GM12878 (cell line): ENCODE data around the gene PGBD5. TPM values are rescaled to one million over a fixed set of nuclear protein-coding genes. Genes with fewer than 3 reads are reported as not detected.

ENCODE experiments used
- ATAC-seq: fragments of 200-7000 bp; cut with Tn5 transposase; 3 replicates; pipeline ENCODE4 v1.9.1; 2020; ENCODE audit warnings: mild to moderate bottlenecking, moderate library complexity
- BruUV-seq: library from RNA; stranded (reverse); fragments of 400-500 nt; replicated peaks from 2 replicates; lab custom pipeline; 2021; lab: Mats Ljungman, UMichigan
- CTCF ChIA-PET: fragments of 300-600 bp; sonication (Branson Sonifier 250); formaldehyde crosslinking; extraction: SDS; loops from one replicate; lab custom pipeline; 2021; ENCODE audit warnings: inconsistent platforms; lab: Yijun Ruan, JAX
- POLR2A ChIA-PET: fragments of 350-600 bp; formaldehyde crosslinking; extraction: SDS; loops from one replicate; lab custom pipeline; 2021; ENCODE audit warnings: inconsistent platforms; lab: Charles Lee
- RAD21 ChIA-PET: fragments of 300-600 bp; sonication (Branson Sonifier 250); formaldehyde crosslinking; loops from one replicate; lab custom pipeline; 2023; ENCODE audit warnings: antibody characterized with exemption; ENCODE audit not compliant: unreplicated experiment; lab: Charles Lee
- SMC1A ChIA-PET: fragments of 300-600 bp; sonication (Branson Sonifier 250); formaldehyde crosslinking; loops from one replicate; lab custom pipeline; 2023; ENCODE audit not compliant: unreplicated experiment, uncharacterized antibody; lab: Charles Lee
- DNase-seq: peaks from one replicate; pipeline ENCODE4 v3.0.0-alpha.2; 2011; ENCODE audit warnings: low read depth, low spot score
- FAIRE-seq: peaks from 3 replicates; lab custom pipeline; 2011; peaks lifted over from hg19 to GRCh38; lab: Jason Lieb, UNC
- H2AFZ ChIP-seq: 2 replicates; pipeline ENCODE4 v1.6.0; 2011; ENCODE audit warnings: low read depth, low read length, control low read depth; ENCODE audit not compliant: control insufficient read depth
- H3K27ac ChIP-seq: 2 replicates; pipeline ENCODE4 v1.5.1; 2011; ENCODE audit warnings: control low read depth; ENCODE audit not compliant: control insufficient read depth, insufficient read depth
- H3K27me3 ChIP-seq, 2 experiments: replicated peaks in 1 of 2; 2 replicates each; pipeline versions ENCODE4 v1.6.0 to v1.6.1; 2011; ENCODE audit warnings: low read length in 1 of 2; ENCODE audit not compliant: control insufficient read depth in 2 of 2, insufficient read depth in 2 of 2
- H3K36me3 ChIP-seq, 2 experiments: 2 replicates each; pipeline ENCODE4 v1.5.1; 2011; ENCODE audit warnings: low read length in 1 of 2; ENCODE audit not compliant: control insufficient read depth in 2 of 2, insufficient read depth in 2 of 2
- H3K4me1 ChIP-seq: 2 replicates; pipeline ENCODE4 v1.6.1; 2011; ENCODE audit warnings: mild to moderate bottlenecking, low read length, moderate library complexity, mixed read lengths; ENCODE audit not compliant: control insufficient read depth, insufficient read depth
- H3K4me2 ChIP-seq: 2 replicates; pipeline ENCODE4 v1.6.0; 2011; ENCODE audit warnings: control low read depth; ENCODE audit not compliant: control insufficient read depth, insufficient read depth
- H3K4me3 ChIP-seq: fragments of 200-600 bp; sonication (generic); 2 replicates; pipeline ENCODE4 v1.5.1; 2016
- H3K79me2 ChIP-seq: 2 replicates; pipeline ENCODE4 v1.6.0; 2011; ENCODE audit warnings: low read length; ENCODE audit not compliant: control insufficient read depth, insufficient read depth
- H3K9ac ChIP-seq: 2 replicates; pipeline ENCODE4 v1.8.0; 2011; ENCODE audit warnings: low read length, control low read depth, mixed read lengths; ENCODE audit not compliant: control insufficient read depth, insufficient read depth
- H3K9me3 ChIP-seq: replicated peaks from 3 replicates; pipeline ENCODE4 v1.5.1; 2011; ENCODE audit warnings: mild to moderate bottlenecking, low read length; ENCODE audit not compliant: control insufficient read depth, insufficient read depth
- H4K20me1 ChIP-seq: 2 replicates; pipeline ENCODE4 v1.6.0; 2011; ENCODE audit not compliant: control insufficient read depth, insufficient read depth
- ATF7 ChIP-seq: fragments of 450-650 bp; IDR thresholded peaks from 2 replicates; pipeline ENCODE4 v1.6.1; 2016; ENCODE audit warnings: low read depth, mild to moderate bottlenecking
- CHD1 ChIP-seq: IDR thresholded peaks from 2 replicates; pipeline ENCODE4 v1.6.1; 2012; ENCODE audit warnings: low read depth, low read length, improper control_type of control experiment
- CHD4 ChIP-seq: fragments of 200-600 bp; sonication (generic); IDR thresholded peaks from 2 replicates; pipeline ENCODE4 v1.6.1; 2016; ENCODE audit warnings: mild to moderate bottlenecking
- EED ChIP-seq: sonication (generic); IDR thresholded peaks from 2 replicates; pipeline ENCODE4 v1.6.1; 2016; ENCODE audit warnings: antibody characterized with exemption, low read depth
- ETV6 ChIP-seq, 2 experiments: fragments of 450-650 bp in 1 of 2; IDR thresholded peaks in 1 of 2; conservative IDR thresholded peaks in 1 of 2; 2 replicates each; pipeline ENCODE4 v1.6.1; 2014; ENCODE audit warnings: antibody characterized with exemption in 1 of 2, borderline replicate concordance in 1 of 2, low read depth in 1 of 2, mild to moderate bottlenecking in 1 of 2, moderate library complexity in 1 of 2
- FOS ChIP-seq: IDR thresholded peaks from 3 replicates; pipeline ENCODE4 v1.6.1; 2011; ENCODE audit warnings: borderline replicate concordance; ENCODE audit not compliant: insufficient read length; ENCODE audit errors: extremely low read depth
- GABPA ChIP-seq: IDR thresholded peaks from 2 replicates; pipeline ENCODE4 v1.6.1; 2014; ENCODE audit warnings: antibody characterized with exemption, low read depth, mild to moderate bottlenecking, inconsistent platforms
- IKZF2 ChIP-seq, 2 experiments: fragments of 450-650 bp; IDR thresholded peaks; 2 replicates each; pipeline ENCODE4 v1.6.1; 2017; ENCODE audit warnings: mild to moderate bottlenecking in 2 of 2, moderate library complexity in 2 of 2
- RAD21 ChIP-seq: IDR thresholded peaks from 2 replicates; pipeline ENCODE4 v1.6.1; 2011; ENCODE audit warnings: mild to moderate bottlenecking, low read depth, low read length, moderate library complexity; ENCODE audit not compliant: insufficient read depth
- RAD51 ChIP-seq: fragments of 450-650 bp; IDR thresholded peaks from 2 replicates; pipeline ENCODE4 v1.6.1; 2016; ENCODE audit warnings: moderate library complexity, mild to moderate bottlenecking, inconsistent platforms
- SMC3 ChIP-seq: IDR thresholded peaks from 2 replicates; pipeline ENCODE4 v1.6.1; 2011; ENCODE audit warnings: low read length, improper control_type of control experiment, borderline replicate concordance
- SP1 ChIP-seq: IDR thresholded peaks from one replicate; pipeline ENCODE4 v1.6.1; 2011; ENCODE audit warnings: low read depth, low read length
- YY1 ChIP-seq: IDR thresholded peaks from 2 replicates; pipeline ENCODE4 v1.6.1; 2011; ENCODE audit warnings: low read depth, mild to moderate bottlenecking, low read length
- ZNF207 ChIP-seq: fragments of 450-650 bp; IDR thresholded peaks from 2 replicates; pipeline ENCODE4 v1.6.1; 2014; ENCODE audit warnings: antibody characterized with exemption, mild to moderate bottlenecking, borderline replicate concordance
- ZNF274 ChIP-seq: IDR thresholded peaks from one replicate; pipeline ENCODE4 v1.8.0; 2011; ENCODE audit not compliant: insufficient read length, insufficient read depth
- WGBS: methylation state at CpG from one replicate; pipeline ENCODE4 v1.1.6; 2016; ENCODE audit warnings: low lambda C conversion rate; ENCODE audit not compliant: insufficient replicate concordance, insufficient coverage; ENCODE audit errors: missing lambda C conversion rate; 5-methylcytosine and 5-hydroxymethylcytosine counted together
- in situ Hi-C: fragments of 300-500 bp; cut with MboI; formaldehyde crosslinking; loops from 9 replicates; pipeline ENCODE4 v1.14.3; 2018; ENCODE audit warnings: mixed read lengths
- intact Hi-C: fragments of 100-400 bp; cut with micrococcal nuclease; formaldehyde crosslinking; loops from one replicate; pipeline ENCODE4 v1.14.2; 2022; ENCODE audit not compliant: unreplicated experiment
- polyA plus RNA-seq, 11 experiments: library from polyadenylated mRNA; depleted of rRNA in 4 of 11; unstranded in 6 of 11; stranded (reverse) in 5 of 11; fragments of >200 nt; fragmentation: Nextera tagmentation in 4 of 11; fragmentation: Illumina TruSeq in 1 of 11; extraction: Ambion mirVana in 4 of 11; extraction: Trizol in 1 of 11; gene quantifications; 1 replicate in 1 of 11; 2 replicates in 10 of 11; pipeline versions ENCODE4 v1.2.1 to v1.2.3, GENCODE V29; 2011 to 2016; ENCODE audit warnings: inconsistent platforms in 2 of 11, missing spikeins in 2 of 11, low read depth in 1 of 11
- total RNA-seq, 4 experiments: library from RNA; depleted of rRNA in 3 of 4; stranded (reverse); fragments of >200 nt in 3 of 4; fragmentation: Illumina TruSeq in 1 of 4; extraction: Trizol in 1 of 4; gene quantifications; 2 replicates each; pipeline versions ENCODE4 v1.2.1 to v1.2.3, GENCODE V29; 2013 to 2021
- TF ChIP-seq, protein P1 (sequence below): fragments of 150-350 bp; IDR thresholded peaks from 2 replicates; pipeline ENCODE4 v1.6.1; 2014; ENCODE audit warnings: mild to moderate bottlenecking, low read depth, low read length
- TF ChIP-seq, protein P2 (sequence below): fragments of 450-650 bp; IDR thresholded peaks from 2 replicates; pipeline ENCODE4 v1.6.1; 2017; ENCODE audit warnings: borderline replicate concordance
- TF ChIP-seq, protein P3 (sequence below): fragments of 450-650 bp; IDR thresholded peaks from 2 replicates; pipeline ENCODE4 v1.6.1; 2016; ENCODE audit warnings: mild to moderate bottlenecking
- TF ChIP-seq, protein P4 (sequence below): fragments of 450-650 bp; IDR thresholded peaks from 2 replicates; pipeline ENCODE4 v1.6.1; 2014; ENCODE audit warnings: mild to moderate bottlenecking

The PGBD5 gene
- total and polyA plus RNA-seq, 10 of the 15 experiments (the other 5 are each of a cell fraction or from before 2014, with no cell fraction given): 0.03 TPM; not detected in 9

DNA sequence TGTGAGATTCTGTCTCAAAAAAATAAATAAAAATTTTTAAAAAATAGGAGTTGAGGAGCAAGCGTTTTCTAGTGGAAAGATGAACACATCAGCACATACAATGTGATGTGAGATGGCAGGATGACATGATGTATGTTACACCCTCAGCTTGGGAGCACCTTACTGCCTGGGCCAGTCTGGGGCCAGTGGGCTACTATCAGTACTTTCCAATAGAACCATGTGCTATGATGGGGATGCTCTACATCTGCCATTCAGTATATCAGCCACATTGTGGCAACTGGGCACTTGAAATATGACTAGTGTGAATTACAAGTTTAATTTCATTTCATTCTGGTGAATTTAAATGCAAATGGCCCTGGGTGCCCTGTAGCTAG lies 156.0 kb downstream of the PGBD5 start (continued):
- TF ChIP-seq, protein P1, sequence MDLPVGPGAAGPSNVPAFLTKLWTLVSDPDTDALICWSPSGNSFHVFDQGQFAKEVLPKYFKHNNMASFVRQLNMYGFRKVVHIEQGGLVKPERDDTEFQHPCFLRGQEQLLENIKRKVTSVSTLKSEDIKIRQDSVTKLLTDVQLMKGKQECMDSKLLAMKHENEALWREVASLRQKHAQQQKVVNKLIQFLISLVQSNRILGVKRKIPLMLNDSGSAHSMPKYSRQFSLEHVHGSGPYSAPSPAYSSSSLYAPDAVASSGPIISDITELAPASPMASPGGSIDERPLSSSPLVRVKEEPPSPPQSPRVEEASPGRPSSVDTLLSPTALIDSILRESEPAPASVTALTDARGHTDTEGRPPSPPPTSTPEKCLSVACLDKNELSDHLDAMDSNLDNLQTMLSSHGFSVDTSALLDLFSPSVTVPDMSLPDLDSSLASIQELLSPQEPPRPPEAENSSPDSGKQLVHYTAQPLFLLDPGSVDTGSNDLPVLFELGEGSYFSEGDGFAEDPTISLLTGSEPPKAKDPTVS: no peak
- TF ChIP-seq GABPA (no peak), CHD1 (no peak), ZNF207 (no peak), SP1 (no peak)
- TF ChIP-seq, protein P2, sequence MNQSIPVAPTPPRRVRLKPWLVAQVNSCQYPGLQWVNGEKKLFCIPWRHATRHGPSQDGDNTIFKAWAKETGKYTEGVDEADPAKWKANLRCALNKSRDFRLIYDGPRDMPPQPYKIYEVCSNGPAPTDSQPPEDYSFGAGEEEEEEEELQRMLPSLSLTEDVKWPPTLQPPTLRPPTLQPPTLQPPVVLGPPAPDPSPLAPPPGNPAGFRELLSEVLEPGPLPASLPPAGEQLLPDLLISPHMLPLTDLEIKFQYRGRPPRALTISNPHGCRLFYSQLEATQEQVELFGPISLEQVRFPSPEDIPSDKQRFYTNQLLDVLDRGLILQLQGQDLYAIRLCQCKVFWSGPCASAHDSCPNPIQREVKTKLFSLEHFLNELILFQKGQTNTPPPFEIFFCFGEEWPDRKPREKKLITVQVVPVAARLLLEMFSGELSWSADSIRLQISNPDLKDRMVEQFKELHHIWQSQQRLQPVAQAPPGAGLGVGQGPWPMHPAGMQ: no peak

DNA sequence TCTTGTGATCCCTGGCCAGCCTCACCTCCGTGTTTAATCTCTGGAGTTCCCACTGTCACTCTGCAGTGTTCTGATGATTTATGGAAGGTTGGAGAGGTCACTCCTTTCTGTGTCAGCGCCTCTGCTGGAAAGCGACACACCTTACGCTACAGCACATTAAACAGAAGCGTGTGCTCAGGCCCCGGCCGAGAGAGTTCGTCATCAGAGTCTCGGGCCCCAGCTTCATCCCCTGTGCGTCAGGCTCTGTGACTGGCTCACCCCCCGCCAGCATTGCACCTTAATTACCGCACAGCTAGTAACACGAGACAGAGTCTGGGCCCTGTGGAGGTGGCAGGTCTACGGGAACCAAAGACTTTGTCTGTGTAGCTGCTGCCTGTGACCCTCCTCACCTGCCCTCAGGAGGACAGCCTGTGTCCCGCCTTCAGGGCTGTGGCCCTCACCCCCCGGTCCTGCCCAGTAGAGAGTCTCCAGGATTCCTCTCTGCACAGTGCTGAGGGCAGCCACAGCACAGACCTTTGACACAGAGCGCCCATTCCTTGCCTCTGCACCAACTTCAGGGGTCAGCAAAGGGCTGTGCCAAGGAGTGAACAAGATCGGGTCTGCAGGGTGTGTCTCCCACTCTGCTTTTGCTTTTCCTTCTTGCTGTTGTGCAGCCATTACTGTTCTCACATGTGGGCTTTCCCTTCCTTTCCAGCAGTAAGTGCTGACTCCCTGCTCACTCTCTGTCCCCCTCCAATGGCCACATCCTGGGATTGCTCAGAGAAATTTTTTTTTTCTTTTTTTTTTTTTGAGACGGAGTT lies 157.6 kb downstream of the PGBD5 start:
- Histone ChIP-seq H3K36me3 (peaks cover 0 to 15% of the 10 kb centered on the region in 2 experiments; a peak in 2 of 4 replicates), H3K79me2 (no peaks in the 10 kb centered on the region), H3K27me3 (no peaks in the 10 kb centered on the region), H2AFZ (no peak overlapping the region), H3K4me2 (no peak overlapping the region), H3K9ac (no peak overlapping the region), H3K4me3 (no peak overlapping the region), H3K4me1 (peaks cover 13% of the 10 kb centered on the region), H4K20me1 (no peaks in the 10 kb centered on the region), H3K9me3 (no peaks in the 10 kb centered on the region), H3K27ac (no peak overlapping the region)
- DNase-seq (no peak), FAIRE-seq (no peak), ATAC-seq (peak; percentile 57)
- intact Hi-C loops: no loop called here
- 94% methylated on average over 18 of the region's 19 CpGs for WGBS
- in situ Hi-C loops: no loop called here
- ChIA-PET SMC1A (interaction anchor here (0.7 kb wide), 1 partner anchor 696 kb away, joined by 3 read pairs; no protein-coding TSS in a partner anchor), POLR2A (no interaction called here), CTCF (interaction anchor here (0.7 to 0.8 kb wide), 2 partner anchors 174 to 369 kb away, joined by 3 read pairs; no protein-coding TSS in a partner anchor), RAD21 (no interaction called here)
- no TSS peak for BruUV-seq
- TF ChIP-seq RAD21 (peak; percentile 70), CHD4 (no peak), IKZF2 (IDR thresholded peaks at IDR 0.05) (no peak), FOS (no peak), YY1 (peak; percentile 79), ATF7 (no peak), SMC3 (peak; percentile 29; the same call in 1 of the 2 replicates), RAD51 (no peak), ZNF274 (no peak), EED (no peak), ETV6 (conservative IDR thresholded peaks at IDR 0.05 in 1 of 2, IDR thresholded peaks at IDR 0.05 in 1 of 2; ENCODE audit: borderline replicate concordance in 1 of 2, low read depth in 1 of 2) (no peak)
- TF ChIP-seq, protein P3, sequence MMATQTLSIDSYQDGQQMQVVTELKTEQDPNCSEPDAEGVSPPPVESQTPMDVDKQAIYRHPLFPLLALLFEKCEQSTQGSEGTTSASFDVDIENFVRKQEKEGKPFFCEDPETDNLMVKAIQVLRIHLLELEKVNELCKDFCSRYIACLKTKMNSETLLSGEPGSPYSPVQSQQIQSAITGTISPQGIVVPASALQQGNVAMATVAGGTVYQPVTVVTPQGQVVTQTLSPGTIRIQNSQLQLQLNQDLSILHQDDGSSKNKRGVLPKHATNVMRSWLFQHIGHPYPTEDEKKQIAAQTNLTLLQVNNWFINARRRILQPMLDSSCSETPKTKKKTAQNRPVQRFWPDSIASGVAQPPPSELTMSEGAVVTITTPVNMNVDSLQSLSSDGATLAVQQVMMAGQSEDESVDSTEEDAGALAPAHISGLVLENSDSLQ: no peak
- TF ChIP-seq, protein P4, sequence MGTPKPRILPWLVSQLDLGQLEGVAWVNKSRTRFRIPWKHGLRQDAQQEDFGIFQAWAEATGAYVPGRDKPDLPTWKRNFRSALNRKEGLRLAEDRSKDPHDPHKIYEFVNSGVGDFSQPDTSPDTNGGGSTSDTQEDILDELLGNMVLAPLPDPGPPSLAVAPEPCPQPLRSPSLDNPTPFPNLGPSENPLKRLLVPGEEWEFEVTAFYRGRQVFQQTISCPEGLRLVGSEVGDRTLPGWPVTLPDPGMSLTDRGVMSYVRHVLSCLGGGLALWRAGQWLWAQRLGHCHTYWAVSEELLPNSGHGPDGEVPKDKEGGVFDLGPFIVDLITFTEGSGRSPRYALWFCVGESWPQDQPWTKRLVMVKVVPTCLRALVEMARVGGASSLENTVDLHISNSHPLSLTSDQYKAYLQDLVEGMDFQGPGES: no peak
